T-helper 2 cell treated with Interferon-gamma antibody and Interleukin-4, amounts not matched to agents 100 ng/mL and 5 ng/mL, for 36 hours (primary cell): ENCODE data around the gene CBLN1. TPM values are rescaled to one million over a fixed set of nuclear protein-coding genes. Genes with fewer than 3 reads are reported as not detected.

Source experiments
- total RNA-seq: library from RNA; stranded (reverse); gene quantifications from 2 replicates; pipeline ENCODE4 v1.2.3, GENCODE V29; 2022

CBLN1 gene
- total RNA-seq, 1 donor from 2014 or later: not detected

Other genes starting within 250 kb of the CBLN1 start
- not detected in 2 replicates for gene C16orf78, start 92.0 kb upstream of the CBLN1 start, total RNA-seq